HEK293 (cell line): ENCODE results near the gene SUOX.

ENCODE experiments used
- CTCF ChIA-PET: fragments of 350-600 bp; formaldehyde crosslinking; extraction: SDS; loops from one replicate; lab custom pipeline; 2021; ENCODE audit warnings: antibody characterized with exemption; lab: Yijun Ruan, JAX
- POLR2A ChIA-PET: fragments of 300-600 bp; formaldehyde crosslinking; extraction: SDS; loops from one replicate; lab custom pipeline; 2020; ENCODE audit warnings: antibody characterized with exemption, inconsistent platforms; lab: Yijun Ruan, JAX
- H3K27ac ChIP-seq: fragments of 200-500 bp; sonication (Bioruptor generic); 2 replicates; pipeline ENCODE4 v1.5.1; 2014; ENCODE audit warnings: low read depth, low read length, control low read depth, inconsistent platforms; ENCODE audit errors: extremely low read depth
- H3K36me3 ChIP-seq, 2 experiments: fragments of 200-500 bp in 1 of 2; sonication (Bioruptor generic) in 1 of 2; 1 replicate in 1 of 2; 2 replicates in 1 of 2; pipeline ENCODE4 v1.5.1; 2014 to 2017; ENCODE audit warnings: inconsistent platforms in 2 of 2, low read length in 2 of 2; ENCODE audit not compliant: control insufficient read depth in 2 of 2, insufficient read depth in 1 of 2
- H3K4me1 ChIP-seq: fragments of 200-500 bp; sonication (Bioruptor generic); 2 replicates; pipeline ENCODE4 v1.5.1; 2014; ENCODE audit warnings: mild to moderate bottlenecking, low read length, inconsistent platforms; ENCODE audit not compliant: control insufficient read depth, insufficient read depth
- H3K4me3 ChIP-seq: 2 replicates; pipeline ENCODE4 v1.5.1; 2011; ENCODE audit warnings: low read depth, mild to moderate bottlenecking, control low read depth, low read length, moderate library complexity
- H3K9me3 ChIP-seq: fragments of 200-500 bp; sonication (Bioruptor generic); 2 replicates; pipeline ENCODE4 v1.5.1; 2014; ENCODE audit warnings: low read depth, low read length, inconsistent platforms; ENCODE audit not compliant: control insufficient read depth, insufficient read depth
- EGR2 ChIP-seq: fragments of 450-650 bp; formaldehyde crosslinking; IDR thresholded peaks from 2 replicates; pipeline ENCODE4 v1.5.1; 2016; ENCODE audit warnings: low read depth, missing biosample characterization, missing genetic modification characterization
- GFI1B ChIP-seq: fragments of 450-650 bp; formaldehyde crosslinking; IDR thresholded peaks from 2 replicates; pipeline ENCODE4 v1.5.1; 2016; ENCODE audit warnings: missing biosample characterization, missing genetic modification characterization
- GLIS1 ChIP-seq: fragments of 450-650 bp; formaldehyde crosslinking; IDR thresholded peaks from 2 replicates; pipeline ENCODE4 v1.5.1; 2016; ENCODE audit warnings: missing biosample characterization, missing genetic modification characterization
- GLIS2 ChIP-seq: fragments of 450-650 bp; formaldehyde crosslinking; IDR thresholded peaks from 2 replicates; pipeline ENCODE4 v1.5.1; 2016; ENCODE audit warnings: missing biosample characterization, missing genetic modification characterization
- KLF8 ChIP-seq: fragments of 450-650 bp; formaldehyde crosslinking; IDR thresholded peaks from 2 replicates; pipeline ENCODE4 v1.5.1; 2016; ENCODE audit warnings: missing biosample characterization, missing genetic modification characterization
- OSR2 ChIP-seq: fragments of 450-650 bp; formaldehyde crosslinking; IDR thresholded peaks from 2 replicates; pipeline ENCODE4 v1.5.1; 2016; ENCODE audit warnings: missing biosample characterization, missing genetic modification characterization
- SP2 ChIP-seq: fragments of 450-650 bp; formaldehyde crosslinking; IDR thresholded peaks from 2 replicates; pipeline ENCODE4 v1.5.1; 2016; ENCODE audit warnings: missing biosample characterization, missing genetic modification characterization
- SP3 ChIP-seq: fragments of 450-650 bp; formaldehyde crosslinking; IDR thresholded peaks from 2 replicates; pipeline ENCODE4 v1.5.1; 2016; ENCODE audit warnings: missing biosample characterization, missing genetic modification characterization
- ZBTB17 ChIP-seq: fragments of 450-650 bp; formaldehyde crosslinking; IDR thresholded peaks from 2 replicates; pipeline ENCODE4 v1.5.1; 2016; ENCODE audit warnings: missing biosample characterization, missing genetic modification characterization
- ZBTB20 ChIP-seq: fragments of 450-650 bp; formaldehyde crosslinking; IDR thresholded peaks from 2 replicates; pipeline ENCODE4 v1.5.1; 2016; ENCODE audit warnings: missing biosample characterization, missing genetic modification characterization
- ZBTB7A ChIP-seq: fragments of 450-650 bp; formaldehyde crosslinking; IDR thresholded peaks from 2 replicates; pipeline ENCODE4 v1.5.1; 2016; ENCODE audit warnings: low read depth, missing biosample characterization, missing genetic modification characterization
- ZFP37 ChIP-seq: fragments of 450-650 bp; formaldehyde crosslinking; IDR thresholded peaks from 2 replicates; pipeline ENCODE4 v1.5.1; 2016; ENCODE audit warnings: missing biosample characterization, missing genetic modification characterization
- ZNF121 ChIP-seq: fragments of 450-650 bp; formaldehyde crosslinking; IDR thresholded peaks from 2 replicates; pipeline ENCODE4 v1.5.1; 2016; ENCODE audit warnings: missing biosample characterization, missing genetic modification characterization
- ZNF133 ChIP-seq: fragments of 450-650 bp; formaldehyde crosslinking; IDR thresholded peaks from 2 replicates; pipeline ENCODE4 v1.5.1; 2016; ENCODE audit warnings: missing biosample characterization, missing genetic modification characterization
- ZNF157 ChIP-seq: fragments of 450-650 bp; formaldehyde crosslinking; IDR thresholded peaks from 2 replicates; pipeline ENCODE4 v1.5.1; 2016; ENCODE audit warnings: missing biosample characterization, missing genetic modification characterization
- ZNF335 ChIP-seq: fragments of 450-650 bp; formaldehyde crosslinking; conservative IDR thresholded peaks from 2 replicates; pipeline ENCODE4 v1.5.1; 2016; ENCODE audit warnings: missing biosample characterization, missing genetic modification characterization
- ZNF341 ChIP-seq: fragments of 450-650 bp; formaldehyde crosslinking; IDR thresholded peaks from 2 replicates; pipeline ENCODE4; 2016; ENCODE audit warnings: low read depth, missing biosample characterization, missing genetic modification characterization
- ZNF366 ChIP-seq: fragments of 450-650 bp; formaldehyde crosslinking; conservative IDR thresholded peaks from 2 replicates; pipeline ENCODE4 v1.5.1; 2016; ENCODE audit warnings: missing biosample characterization, missing genetic modification characterization
- ZNF391 ChIP-seq: fragments of 450-650 bp; formaldehyde crosslinking; IDR thresholded peaks from 2 replicates; pipeline ENCODE4 v1.5.1; 2016; ENCODE audit warnings: low read depth, missing biosample characterization, missing genetic modification characterization, borderline replicate concordance
- ZNF521 ChIP-seq: fragments of 450-650 bp; formaldehyde crosslinking; IDR thresholded peaks from 2 replicates; pipeline ENCODE4 v1.5.1; 2017; ENCODE audit warnings: missing biosample characterization, mild to moderate bottlenecking, missing genetic modification characterization
- ZNF664 ChIP-seq: fragments of 450-650 bp; formaldehyde crosslinking; IDR thresholded peaks from 2 replicates; pipeline ENCODE4 v1.5.1; 2016; ENCODE audit warnings: missing biosample characterization, missing genetic modification characterization
- ZNF777 ChIP-seq: fragments of 450-650 bp; formaldehyde crosslinking; IDR thresholded peaks from 2 replicates; pipeline ENCODE4 v1.5.1; 2017; ENCODE audit warnings: missing biosample characterization, missing genetic modification characterization, borderline replicate concordance
- ZNF791 ChIP-seq: fragments of 450-650 bp; formaldehyde crosslinking; IDR thresholded peaks from 2 replicates; pipeline ENCODE4 v1.5.1; 2016; ENCODE audit warnings: missing biosample characterization, missing genetic modification characterization
- ZXDB ChIP-seq: fragments of 450-650 bp; formaldehyde crosslinking; IDR thresholded peaks from 2 replicates; pipeline ENCODE4 v1.5.1; 2016; ENCODE audit warnings: missing biosample characterization, missing genetic modification characterization
- TF ChIP-seq, protein P1 (sequence below): fragments of 450-650 bp; formaldehyde crosslinking; IDR thresholded peaks from 2 replicates; pipeline ENCODE4 v1.5.1; 2016; ENCODE audit warnings: missing biosample characterization, missing genetic modification characterization
- TF ChIP-seq, protein P2 (sequence below): fragments of 450-650 bp; formaldehyde crosslinking; IDR thresholded peaks from 2 replicates; pipeline ENCODE4 v1.5.1; 2016; ENCODE audit warnings: missing biosample characterization, missing genetic modification characterization
- TF ChIP-seq, protein P3 (sequence below): fragments of 450-650 bp; formaldehyde crosslinking; IDR thresholded peaks from 2 replicates; pipeline ENCODE4 v1.5.1; 2016; ENCODE audit warnings: missing biosample characterization, missing genetic modification characterization
- TF ChIP-seq, protein P4 (sequence below): fragments of 450-650 bp; formaldehyde crosslinking; IDR thresholded peaks from 2 replicates; pipeline ENCODE4 v1.5.1; 2016; ENCODE audit warnings: missing biosample characterization, missing genetic modification characterization

SUOX gene

DNA sequence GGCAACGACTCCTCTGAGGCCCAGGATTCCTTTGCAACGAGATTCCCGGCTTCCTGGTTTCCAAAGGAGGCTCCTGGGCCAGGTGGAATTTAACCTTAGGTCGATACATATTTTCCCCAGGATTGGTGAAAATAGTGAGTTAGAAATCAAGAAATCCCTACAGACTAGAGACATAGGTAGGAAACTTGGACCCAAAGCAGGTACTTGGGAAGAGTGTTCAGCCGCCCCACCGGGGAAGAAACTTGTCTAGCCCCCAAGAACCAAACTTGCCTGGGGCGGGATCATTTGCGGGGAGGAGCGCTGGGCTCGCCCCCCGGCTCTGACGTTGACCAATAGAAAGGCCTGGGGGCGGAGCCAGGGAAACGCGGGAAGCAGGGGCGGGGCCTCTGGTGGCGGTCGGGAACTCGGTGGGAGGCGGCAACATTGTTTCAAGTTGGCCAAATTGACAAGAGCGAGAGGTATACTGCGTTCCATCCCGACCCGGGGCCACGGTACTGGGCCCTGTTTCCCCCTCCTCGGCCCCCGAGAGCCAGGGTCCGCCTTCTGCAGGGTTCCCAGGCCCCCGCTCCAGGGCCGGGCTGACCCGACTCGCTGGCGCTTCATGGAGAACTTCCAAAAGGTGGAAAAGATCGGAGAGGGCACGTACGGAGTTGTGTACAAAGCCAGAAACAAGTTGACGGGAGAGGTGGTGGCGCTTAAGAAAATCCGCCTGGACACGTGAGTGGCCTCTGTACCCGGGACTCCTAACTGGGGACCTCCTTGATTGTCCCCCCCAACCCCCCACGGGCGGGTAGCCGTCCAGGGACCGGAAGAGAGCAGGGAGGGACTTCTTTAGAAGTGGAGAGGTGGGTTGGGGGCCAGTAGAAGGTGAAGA is 30.4 kb upstream of the SUOX start, which contains the start of gene CDK2:
Gene CDK2 (plus strand): TSS at position 423 of the 874 bp plus-strand sequence. CDS start 179 bp downstream, at position 602.
- H3K36me3 ChIP-seq = peaks cover 10 to 39% of the 10 kb centered on the region in 2 experiments
- H3K4me1 ChIP-seq = peaks cover 5% of the 10 kb centered on the region
- POLR2A ChIA-PET = interaction anchor here (0.5 to 0.6 kb wide), 2 partner anchors 88 to 137 kb away, joined by 4 read pairs; partner anchors contain the start of gene DNAJC14
- no peaks in the 10 kb centered on the region for H3K9me3 ChIP-seq
- CTCF ChIA-PET = interaction anchor here (0.6 to 0.7 kb wide), 2 partner anchors 25 to 38 kb away, joined by 3 to 5 read pairs; no protein-coding TSS in a partner anchor
- H3K4me3 ChIP-seq = peak within 1 kb of the TSS; percentile 89
- H3K27ac ChIP-seq = peak within 1 kb of the TSS; percentile 83
- 0 out of 2 replicates have a peak, but pooled peaks have one; percentile 5 for TF ChIP-seq ZBTB17 (tag by site-specific recombination)
- no peak for TF ChIP-seq ZNF121 (tag by site-specific recombination)
- TF ChIP-seq ZBTB7A (tag by site-specific recombination) = no peak
- peak; percentile 81 for TF ChIP-seq KLF8
- TF ChIP-seq, protein P1, sequence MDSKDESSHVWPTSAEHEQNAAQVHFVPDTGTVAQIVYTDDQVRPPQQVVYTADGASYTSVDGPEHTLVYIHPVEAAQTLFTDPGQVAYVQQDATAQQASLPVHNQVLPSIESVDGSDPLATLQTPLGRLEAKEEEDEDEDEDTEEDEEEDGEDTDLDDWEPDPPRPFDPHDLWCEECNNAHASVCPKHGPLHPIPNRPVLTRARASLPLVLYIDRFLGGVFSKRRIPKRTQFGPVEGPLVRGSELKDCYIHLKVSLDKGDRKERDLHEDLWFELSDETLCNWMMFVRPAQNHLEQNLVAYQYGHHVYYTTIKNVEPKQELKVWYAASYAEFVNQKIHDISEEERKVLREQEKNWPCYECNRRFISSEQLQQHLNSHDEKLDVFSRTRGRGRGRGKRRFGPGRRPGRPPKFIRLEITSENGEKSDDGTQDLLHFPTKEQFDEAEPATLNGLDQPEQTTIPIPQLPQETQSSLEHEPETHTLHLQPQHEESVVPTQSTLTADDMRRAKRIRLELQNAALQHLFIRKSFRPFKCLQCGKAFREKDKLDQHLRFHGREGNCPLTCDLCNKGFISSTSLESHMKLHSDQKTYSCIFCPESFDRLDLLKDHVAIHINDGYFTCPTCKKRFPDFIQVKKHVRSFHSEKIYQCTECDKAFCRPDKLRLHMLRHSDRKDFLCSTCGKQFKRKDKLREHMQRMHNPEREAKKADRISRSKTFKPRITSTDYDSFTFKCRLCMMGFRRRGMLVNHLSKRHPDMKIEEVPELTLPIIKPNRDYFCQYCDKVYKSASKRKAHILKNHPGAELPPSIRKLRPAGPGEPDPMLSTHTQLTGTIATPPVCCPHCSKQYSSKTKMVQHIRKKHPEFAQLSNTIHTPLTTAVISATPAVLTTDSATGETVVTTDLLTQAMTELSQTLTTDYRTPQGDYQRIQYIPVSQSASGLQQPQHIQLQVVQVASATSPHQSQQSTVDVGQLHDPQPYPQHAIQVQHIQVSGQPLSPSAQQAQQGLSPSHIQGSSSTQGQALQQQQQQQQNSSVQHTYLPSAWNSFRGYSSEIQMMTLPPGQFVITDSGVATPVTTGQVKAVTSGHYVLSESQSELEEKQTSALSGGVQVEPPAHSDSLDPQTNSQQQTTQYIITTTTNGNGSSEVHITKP (tag by site-specific recombination) = peak; percentile 15
- TF ChIP-seq ZNF133 (tag by site-specific recombination) = no peak
- TF ChIP-seq ZNF521 (tag by site-specific recombination) = no peak
- TF ChIP-seq ZNF335 (tag by site-specific recombination) = peak; percentile 89
- TF ChIP-seq EGR2 (tag by site-specific recombination) = 0 out of 2 replicates have a peak, but pooled peaks have one; percentile 16
- TF ChIP-seq GLIS1 (tag by site-specific recombination) = peak; percentile 91
- no peak for TF ChIP-seq ZNF664 (tag by site-specific recombination)
- TF ChIP-seq, protein P2, sequence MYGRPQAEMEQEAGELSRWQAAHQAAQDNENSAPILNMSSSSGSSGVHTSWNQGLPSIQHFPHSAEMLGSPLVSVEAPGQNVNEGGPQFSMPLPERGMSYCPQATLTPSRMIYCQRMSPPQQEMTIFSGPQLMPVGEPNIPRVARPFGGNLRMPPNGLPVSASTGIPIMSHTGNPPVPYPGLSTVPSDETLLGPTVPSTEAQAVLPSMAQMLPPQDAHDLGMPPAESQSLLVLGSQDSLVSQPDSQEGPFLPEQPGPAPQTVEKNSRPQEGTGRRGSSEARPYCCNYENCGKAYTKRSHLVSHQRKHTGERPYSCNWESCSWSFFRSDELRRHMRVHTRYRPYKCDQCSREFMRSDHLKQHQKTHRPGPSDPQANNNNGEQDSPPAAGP = peak; percentile 46; the same call in 1 of the 2 replicates
- peak; percentile 79 for TF ChIP-seq GLIS2
- TF ChIP-seq ZBTB20 = peak; percentile 94
- no peak for TF ChIP-seq GFI1B (tag by site-specific recombination)
- TF ChIP-seq, protein P3, sequence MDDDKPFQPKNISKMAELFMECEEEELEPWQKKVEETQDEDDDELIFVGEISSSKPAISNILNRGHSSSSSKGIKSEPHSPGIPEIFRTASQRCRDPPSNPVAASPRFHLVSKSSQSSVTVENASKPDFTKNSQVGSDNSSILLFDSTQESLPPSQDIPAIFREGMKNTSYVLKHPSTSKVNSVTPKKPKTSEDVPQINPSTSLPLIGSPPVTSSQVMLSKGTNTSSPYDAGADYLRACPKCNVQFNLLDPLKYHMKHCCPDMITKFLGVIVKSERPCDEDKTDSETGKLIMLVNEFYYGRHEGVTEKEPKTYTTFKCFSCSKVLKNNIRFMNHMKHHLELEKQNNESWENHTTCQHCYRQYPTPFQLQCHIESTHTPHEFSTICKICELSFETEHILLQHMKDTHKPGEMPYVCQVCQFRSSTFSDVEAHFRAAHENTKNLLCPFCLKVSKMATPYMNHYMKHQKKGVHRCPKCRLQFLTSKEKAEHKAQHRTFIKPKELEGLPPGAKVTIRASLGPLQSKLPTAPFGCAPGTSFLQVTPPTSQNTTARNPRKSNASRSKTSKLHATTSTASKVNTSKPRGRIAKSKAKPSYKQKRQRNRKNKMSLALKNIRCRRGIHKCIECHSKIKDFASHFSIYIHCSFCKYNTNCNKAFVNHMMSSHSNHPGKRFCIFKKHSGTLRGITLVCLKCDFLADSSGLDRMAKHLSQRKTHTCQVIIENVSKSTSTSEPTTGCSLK (tag by site-specific recombination) = no peak
- TF ChIP-seq ZNF157 (tag by site-specific recombination) = no peak
- TF ChIP-seq ZNF391 (tag by site-specific recombination) = no peak
- peak; percentile 90 for TF ChIP-seq SP2
- peak; percentile 89 for TF ChIP-seq SP3 (tag by site-specific recombination)
- peak; percentile 37; the same call in 1 of the 2 replicates for TF ChIP-seq ZNF341 (tag by site-specific recombination)
- TF ChIP-seq ZNF777 (tag by site-specific recombination) = no peak
- no peak for TF ChIP-seq ZNF791 (tag by site-specific recombination)
- no peak for TF ChIP-seq ZFP37
- no peak for TF ChIP-seq OSR2 (tag by site-specific recombination)
- peak; percentile 50; the same call in 1 of the 2 replicates for TF ChIP-seq ZNF366
- TF ChIP-seq, protein P4, sequence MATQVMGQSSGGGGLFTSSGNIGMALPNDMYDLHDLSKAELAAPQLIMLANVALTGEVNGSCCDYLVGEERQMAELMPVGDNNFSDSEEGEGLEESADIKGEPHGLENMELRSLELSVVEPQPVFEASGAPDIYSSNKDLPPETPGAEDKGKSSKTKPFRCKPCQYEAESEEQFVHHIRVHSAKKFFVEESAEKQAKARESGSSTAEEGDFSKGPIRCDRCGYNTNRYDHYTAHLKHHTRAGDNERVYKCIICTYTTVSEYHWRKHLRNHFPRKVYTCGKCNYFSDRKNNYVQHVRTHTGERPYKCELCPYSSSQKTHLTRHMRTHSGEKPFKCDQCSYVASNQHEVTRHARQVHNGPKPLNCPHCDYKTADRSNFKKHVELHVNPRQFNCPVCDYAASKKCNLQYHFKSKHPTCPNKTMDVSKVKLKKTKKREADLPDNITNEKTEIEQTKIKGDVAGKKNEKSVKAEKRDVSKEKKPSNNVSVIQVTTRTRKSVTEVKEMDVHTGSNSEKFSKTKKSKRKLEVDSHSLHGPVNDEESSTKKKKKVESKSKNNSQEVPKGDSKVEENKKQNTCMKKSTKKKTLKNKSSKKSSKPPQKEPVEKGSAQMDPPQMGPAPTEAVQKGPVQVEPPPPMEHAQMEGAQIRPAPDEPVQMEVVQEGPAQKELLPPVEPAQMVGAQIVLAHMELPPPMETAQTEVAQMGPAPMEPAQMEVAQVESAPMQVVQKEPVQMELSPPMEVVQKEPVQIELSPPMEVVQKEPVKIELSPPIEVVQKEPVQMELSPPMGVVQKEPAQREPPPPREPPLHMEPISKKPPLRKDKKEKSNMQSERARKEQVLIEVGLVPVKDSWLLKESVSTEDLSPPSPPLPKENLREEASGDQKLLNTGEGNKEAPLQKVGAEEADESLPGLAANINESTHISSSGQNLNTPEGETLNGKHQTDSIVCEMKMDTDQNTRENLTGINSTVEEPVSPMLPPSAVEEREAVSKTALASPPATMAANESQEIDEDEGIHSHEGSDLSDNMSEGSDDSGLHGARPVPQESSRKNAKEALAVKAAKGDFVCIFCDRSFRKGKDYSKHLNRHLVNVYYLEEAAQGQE = no peak
- peak; percentile 97 for TF ChIP-seq ZXDB (tag by site-specific recombination)
